Stimulated activated CD8-positive, alpha-beta memory T cell treated with anti-CD3 and anti-CD28 coated beads, Interleukin-4, amount 100 ng/mL, for 48 hours (primary cell): ENCODE data around the gene ROPN1.

Source experiments
- DNase-seq: peaks from one replicate; pipeline ENCODE4 v3.0.0-alpha.2; 2020

Gene ROPN1

DNA sequence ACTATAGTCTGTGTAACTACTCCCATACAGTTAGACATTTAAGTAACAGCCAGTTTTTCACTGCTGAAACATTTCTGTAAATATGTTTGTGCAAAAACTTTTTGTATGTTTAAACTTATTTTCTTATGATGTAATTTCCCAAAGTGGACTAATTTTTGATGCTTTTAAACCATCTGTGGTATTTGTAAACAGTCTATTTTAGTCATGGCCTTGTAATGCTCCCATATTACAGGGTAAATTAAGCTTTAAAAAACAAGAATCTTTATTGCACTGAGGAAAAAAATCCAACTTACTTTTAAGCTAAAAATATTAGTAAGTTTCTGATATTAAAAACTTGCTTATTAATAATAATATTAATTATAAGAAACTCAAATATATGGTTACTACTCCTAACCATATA, 44.4 kb downstream of the ROPN1 start:
- DNase-seq = no peak

DNA sequence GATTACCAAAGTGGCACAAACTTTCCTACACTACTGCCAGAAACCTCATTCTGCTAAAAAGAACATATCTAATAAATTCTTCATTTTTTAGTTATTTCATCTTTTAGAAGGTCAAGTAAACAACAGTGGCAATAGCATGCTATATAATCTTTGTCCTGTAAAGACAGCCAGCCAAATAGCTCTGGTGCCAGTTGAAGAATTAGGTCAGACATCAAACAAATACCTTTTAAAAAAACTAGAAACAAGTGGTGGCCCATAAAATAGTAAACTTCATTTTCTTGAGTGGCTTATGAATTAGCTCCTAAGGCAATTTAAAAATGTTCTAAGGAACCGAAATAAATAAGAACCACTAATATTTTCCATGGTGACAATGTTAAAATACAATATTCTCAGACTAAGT, 50.4 kb downstream of the ROPN1 start:
- DNase-seq = no peak

DNA sequence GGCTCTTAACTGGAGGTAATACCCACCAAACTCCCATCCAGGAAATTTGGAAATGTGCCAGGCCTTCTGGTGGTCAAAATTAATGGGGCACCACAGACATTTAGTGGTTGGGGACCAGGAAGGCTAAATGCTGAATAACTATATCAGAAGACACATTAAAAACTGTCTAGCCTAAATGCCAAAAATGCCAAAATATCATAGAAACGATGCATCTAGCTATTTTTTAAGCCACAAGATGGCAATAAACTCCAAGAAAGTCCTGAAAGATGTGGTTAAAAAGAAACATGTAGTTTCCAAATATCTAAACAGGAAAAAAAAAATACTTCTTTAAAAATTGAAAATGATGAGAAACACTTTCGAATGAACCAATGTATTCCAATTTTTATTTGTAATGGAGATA, 50.8 kb downstream of the ROPN1 start:
- no peak for DNase-seq

DNA sequence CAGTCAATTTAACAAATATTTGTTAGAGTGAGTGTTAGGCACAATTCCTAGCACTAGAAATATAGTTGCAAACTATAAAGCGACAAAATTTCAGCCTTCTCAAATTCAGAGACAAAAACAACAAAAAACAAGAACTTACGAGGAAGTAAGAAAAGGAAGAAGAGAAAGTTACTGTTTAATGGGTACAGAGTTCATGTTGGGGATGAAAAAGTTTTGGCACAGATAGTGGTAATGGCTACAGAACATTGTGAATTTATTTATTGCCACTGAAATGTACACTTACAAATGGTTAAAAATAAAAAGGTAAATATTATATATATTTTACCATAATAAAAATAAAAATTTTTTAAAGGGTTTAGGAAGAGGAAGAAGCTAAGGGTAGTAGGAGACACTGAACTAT, 52.2 kb downstream of the ROPN1 start:
- no peak for DNase-seq

DNA sequence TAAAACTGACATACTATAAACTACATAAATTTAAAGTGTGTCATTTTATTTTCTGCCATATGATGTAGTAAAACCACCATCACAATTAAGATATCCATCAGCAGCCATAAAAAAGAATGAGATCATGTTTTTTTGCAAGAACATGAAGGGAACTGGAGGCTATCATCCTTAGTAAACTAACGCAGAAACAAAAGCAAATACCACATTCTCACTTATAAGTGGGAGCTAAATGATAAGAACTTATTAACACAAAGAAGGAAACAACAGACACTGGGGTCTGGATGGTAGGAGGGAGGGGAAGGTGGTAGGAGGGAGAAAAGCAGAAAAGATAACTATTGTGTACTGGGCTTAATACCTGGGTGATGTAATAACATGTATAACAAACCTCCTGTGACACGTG, 55.5 kb downstream of the ROPN1 start:
- DNase-seq = no peak

DNA sequence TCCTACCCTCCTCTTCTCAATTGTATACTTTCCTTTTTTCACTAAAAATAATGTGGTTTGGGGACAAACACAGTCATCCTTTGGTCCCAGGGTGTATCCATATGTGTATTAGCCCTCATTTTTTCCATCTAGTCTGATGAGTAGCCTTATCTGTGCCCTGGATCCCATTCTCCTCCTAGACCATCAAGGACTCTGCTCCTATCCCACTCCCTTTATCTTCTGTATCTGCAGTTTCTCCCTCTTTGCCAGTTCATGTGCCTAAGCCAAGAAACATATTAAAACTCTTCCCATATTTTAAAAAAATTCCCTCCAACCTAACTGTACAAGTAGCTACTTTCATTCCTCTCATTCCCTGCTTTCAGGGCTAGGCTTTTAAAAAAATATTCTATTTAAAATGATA, 56.1 kb downstream of the ROPN1 start:
- no peak for DNase-seq

DNA sequence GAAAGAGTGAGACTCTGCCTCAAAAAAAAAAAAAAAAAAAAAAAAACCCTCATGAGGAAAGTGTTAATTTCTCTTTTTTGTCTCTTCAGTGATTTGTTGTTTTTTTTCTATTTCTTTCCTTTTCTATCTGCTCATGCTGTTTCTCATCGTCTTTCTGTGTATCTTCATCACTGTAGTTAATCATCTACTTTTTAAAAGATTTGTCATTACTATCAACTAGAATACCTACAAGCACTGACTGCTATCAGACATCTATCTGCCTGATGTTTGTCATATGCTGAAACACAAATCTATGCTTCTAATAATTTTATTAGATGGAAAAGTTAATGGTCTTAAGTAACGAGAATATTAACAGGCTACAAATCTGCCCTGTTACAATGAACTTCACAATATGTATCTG, 57.7 kb downstream of the ROPN1 start:
- no peak for DNase-seq

DNA sequence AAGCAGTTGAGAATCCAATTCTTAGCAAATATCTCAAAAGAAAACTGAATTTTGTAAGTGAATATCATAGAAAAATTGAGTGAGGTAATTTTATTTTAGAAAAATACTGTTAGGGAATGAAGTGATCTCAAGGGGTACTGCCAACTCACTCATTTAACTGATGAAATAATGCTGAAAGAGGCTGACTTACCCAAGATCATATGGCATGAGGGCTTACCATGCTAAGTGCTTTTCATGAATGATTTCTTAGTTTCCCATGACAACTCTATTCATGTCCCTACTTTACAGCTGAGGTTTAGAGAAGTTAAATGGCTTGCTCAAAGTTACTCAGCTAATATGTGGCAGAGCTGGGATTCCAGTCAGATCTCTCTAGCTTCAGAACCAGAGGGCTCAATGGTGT, 61.5 kb downstream of the ROPN1 start:
- DNase-seq = no peak

DNA sequence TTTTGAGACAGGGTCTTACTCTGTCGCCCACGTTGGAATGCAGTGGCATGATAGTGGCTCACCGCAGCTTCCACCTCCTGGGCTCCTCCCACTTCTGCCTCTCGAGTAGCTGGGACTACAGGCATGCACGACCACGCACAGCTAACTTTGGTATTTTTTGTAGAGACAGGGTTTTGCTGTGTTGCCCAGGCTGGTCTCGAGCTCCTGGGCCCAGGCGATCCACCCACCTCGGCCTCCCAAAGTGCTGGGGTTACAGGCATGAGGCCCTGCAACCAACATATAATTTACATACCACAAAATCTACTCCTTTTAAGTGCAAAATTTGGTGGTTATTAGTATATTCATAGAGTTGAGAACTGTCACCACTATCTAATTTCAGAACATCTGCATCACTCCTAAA, 62.6 kb downstream of the ROPN1 start:
- DNase-seq = no peak

DNA sequence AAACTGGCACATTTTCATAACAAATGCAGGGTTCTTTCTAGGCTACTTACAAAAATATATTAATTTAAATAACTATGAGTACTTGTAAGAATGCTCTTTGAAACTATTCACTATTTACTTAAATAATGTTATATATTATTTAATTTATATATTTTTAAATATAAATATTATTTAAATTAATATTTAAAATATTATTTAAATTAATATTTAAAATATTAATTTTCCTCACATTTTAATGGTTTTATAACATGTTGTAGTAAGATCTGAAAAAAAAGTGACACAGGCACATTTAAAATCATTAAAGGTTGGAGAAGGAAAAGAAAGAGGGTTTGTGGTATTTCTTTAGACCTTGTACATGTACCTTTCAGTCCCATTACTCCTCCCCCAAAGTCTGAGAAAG, 65.5 kb downstream of the ROPN1 start:
- no peak for DNase-seq

DNA sequence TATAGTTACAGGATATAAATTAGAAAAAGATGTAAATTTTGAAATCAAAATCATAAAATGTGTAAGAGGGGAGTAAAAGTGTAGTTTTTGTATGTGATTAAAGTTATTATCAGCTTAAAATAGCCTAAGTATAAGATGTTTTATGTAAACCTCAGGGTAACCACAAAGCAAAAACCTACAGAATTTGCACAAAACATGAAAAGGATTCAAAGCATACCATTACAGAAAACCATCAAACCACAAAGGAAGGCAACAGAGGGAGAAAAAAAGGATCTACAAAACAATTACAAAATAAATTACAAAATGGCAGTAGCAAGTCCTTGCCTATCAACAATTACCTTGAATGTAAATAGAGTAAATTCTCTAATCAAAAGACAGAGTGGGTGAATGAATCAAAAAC, 71.1 kb downstream of the ROPN1 start:
- no peak for DNase-seq

DNA sequence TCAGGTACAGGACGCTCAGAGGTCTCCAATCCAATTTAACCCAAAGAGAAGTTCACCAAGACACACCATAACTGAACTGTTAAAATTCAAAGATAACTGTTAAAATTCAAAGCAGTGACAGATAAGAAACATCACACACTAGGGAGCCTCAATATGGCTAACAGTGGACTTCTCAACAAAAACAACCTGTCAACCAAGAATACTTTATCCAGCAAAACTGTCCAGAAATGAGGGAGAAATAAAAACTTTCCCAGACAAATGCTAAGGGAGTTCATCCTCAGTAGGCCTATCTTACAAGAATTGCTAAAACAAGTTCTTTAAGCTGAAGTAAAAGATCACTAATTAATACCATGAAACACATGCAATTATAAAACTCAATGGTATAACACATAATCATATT, 71.5 kb downstream of the ROPN1 start:
- no peak for DNase-seq

DNA sequence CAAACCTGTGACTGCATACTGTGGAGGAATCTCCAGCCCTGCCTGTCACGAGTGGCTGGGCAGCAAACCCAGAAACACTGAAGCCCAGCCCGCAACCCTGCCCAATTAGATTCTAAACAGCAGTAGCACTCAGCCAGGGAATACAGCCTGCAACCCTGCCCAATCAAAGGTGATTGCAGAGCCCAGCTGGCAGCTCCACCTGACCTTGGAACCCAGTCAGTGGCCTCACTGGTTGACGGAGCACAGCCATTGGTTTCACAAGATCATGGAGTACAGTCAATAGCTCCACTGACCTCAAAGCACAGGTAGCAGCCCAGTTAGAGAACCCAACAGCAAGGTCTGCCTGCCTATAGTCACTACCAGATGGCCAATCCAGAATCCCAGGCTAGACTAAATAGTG, 72.6 kb downstream of the ROPN1 start:
- no peak for DNase-seq
